Fibroblast of lung (primary cell): ENCODE results near the gene TMEM272. TPM values are rescaled to one million over a fixed set of nuclear protein-coding genes. Genes with fewer than 3 reads are reported as not detected.
"Not testable (repeated sequence)": the region's sequence is repeated elsewhere in the genome, so short reads cannot be mapped to it uniquely, and the experiment has no call there.

Experiments used
- DNase-seq, 2 donors: peaks; one replicate each; pipeline versions ENCODE4 v3.0.0 to v3.0.0-alpha.2; 2010; ENCODE audit warnings: low read depth in 2 of 2
- H2AFZ ChIP-seq: 2 replicates; pipeline ENCODE4 v1.5.1; 2012; ENCODE audit warnings: low read length, control low read depth, inconsistent platforms
- H3K27ac ChIP-seq: 2 replicates; pipeline ENCODE4 v1.5.1; 2011; ENCODE audit warnings: low read length, control low read depth; ENCODE audit not compliant: insufficient read depth
- H3K27me3 ChIP-seq: 2 replicates; pipeline ENCODE4 v1.5.1; 2011; ENCODE audit warnings: mild to moderate bottlenecking, low read length; ENCODE audit not compliant: control insufficient read depth, insufficient read depth
- H3K36me3 ChIP-seq: 2 replicates; pipeline ENCODE4 v1.5.1; 2011; ENCODE audit warnings: low read length; ENCODE audit not compliant: control insufficient read depth, insufficient read depth
- H3K4me1 ChIP-seq: 2 replicates; pipeline ENCODE4 v1.5.1; 2011; ENCODE audit warnings: low read length; ENCODE audit not compliant: control insufficient read depth, insufficient read depth; ENCODE audit errors: extremely low read depth
- H3K4me2 ChIP-seq: 2 replicates; pipeline ENCODE4 v1.5.1; 2011; ENCODE audit warnings: low read length, control low read depth; ENCODE audit not compliant: insufficient read depth; ENCODE audit errors: extremely low read depth
- H3K4me3 ChIP-seq, 4 experiments: fragments of 200-600 bp in 1 of 4; sonication (generic) in 1 of 4; replicated peaks in 1 of 4; 2 replicates each; pipeline ENCODE4 v1.5.1; 2011 to 2016; ENCODE audit warnings: low read length in 4 of 4, low read depth in 3 of 4, mild to moderate bottlenecking in 3 of 4, control low read depth in 2 of 4, inconsistent platforms in 1 of 4, mixed read lengths in 1 of 4; ENCODE audit not compliant: insufficient read depth in 1 of 4; ENCODE audit errors: control extremely low read depth in 1 of 4
- H3K79me2 ChIP-seq: 2 replicates; pipeline ENCODE4 v1.5.1; 2012; ENCODE audit warnings: mild to moderate bottlenecking, low read length, inconsistent platforms; ENCODE audit not compliant: control insufficient read depth, insufficient read depth
- H3K9ac ChIP-seq: 2 replicates; pipeline ENCODE4 v1.5.1; 2011; ENCODE audit warnings: mild to moderate bottlenecking, low read length, control low read depth; ENCODE audit not compliant: insufficient read depth
- H3K9me3 ChIP-seq: 2 replicates; pipeline ENCODE4 v1.5.1; 2012; ENCODE audit warnings: low read depth, low read length; ENCODE audit not compliant: control insufficient read depth, insufficient read depth
- H4K20me1 ChIP-seq: 2 replicates; pipeline ENCODE4 v1.5.1; 2011; ENCODE audit warnings: low read length; ENCODE audit not compliant: control insufficient read depth, insufficient read depth; ENCODE audit errors: extremely low read depth
- CTCF ChIP-seq, 2 donors: IDR thresholded peaks in 1 of 2; conservative IDR thresholded peaks in 1 of 2; 1 replicate in 1 of 2; 2 replicates in 1 of 2; pipeline ENCODE4 v1.5.1; 2011 to 2012; ENCODE audit warnings: low read length in 2 of 2, control low read depth in 1 of 2, inconsistent platforms in 1 of 2, low read depth in 1 of 2, mild to moderate bottlenecking in 1 of 2
- EZH2 ChIP-seq: IDR thresholded peaks from 2 replicates; pipeline ENCODE4 v1.5.1; 2012; ENCODE audit warnings: low read length, control low read depth, mild to moderate bottlenecking; ENCODE audit errors: missing control alignments
- polyA plus RNA-seq, 2 donors: library from polyadenylated mRNA; depleted of rRNA in 1 of 2; stranded (reverse) in 1 of 2; unstranded in 1 of 2; fragments of >200 nt; gene quantifications; 2 replicates each; pipeline ENCODE4 v1.2.1, GENCODE V29; 2011 to 2012; ENCODE audit warnings: missing spikeins in 1 of 2
- total RNA-seq: library from RNA; depleted of rRNA; stranded (reverse); fragments of >200 nt; gene quantifications from 2 replicates; pipeline ENCODE4 v1.2.1, GENCODE V29; 2014

The TMEM272 gene
- total and polyA plus RNA-seq, 2 donors (not counting 1 experiment from before 2014, with no cell fraction given): not detected

GRCh38 chr13:51825681-51826254 is 19.2 kb downstream of the TMEM272 start:
- no peak for DNase-seq

GRCh38 chr13:51825165-51825592 is 19.8 kb downstream of the TMEM272 start:
- Histone ChIP-seq H3K9ac (no peak overlapping the region), H2AFZ (no peak overlapping the region), H3K4me2 (no peak overlapping the region), H3K9me3 (no peaks in the 10 kb centered on the region), H3K27me3 (peaks cover 23% of the 10 kb centered on the region), H3K79me2 (no peaks in the 10 kb centered on the region), H3K4me3 (no peak overlapping the region), H3K36me3 (no peaks in the 10 kb centered on the region), H4K20me1 (no peaks in the 10 kb centered on the region), H3K27ac (no peak overlapping the region), H3K4me1 (no peaks in the 10 kb centered on the region)
- TF ChIP-seq CTCF (conservative IDR thresholded peaks at IDR 0.05 in 1 of 2, IDR thresholded peaks at IDR 0.05 in 1 of 2; ENCODE audit: low read depth in 1 of 2, low read length in 2 of 2): no peak
- TF ChIP-seq EZH2: no peak
- DNase-seq: peak in 1 of 2 donors; percentile 69

More at GRCh38 chr13:51825681-51826254, 19.2 kb downstream of the TMEM272 start:
- H2AFZ ChIP-seq: no peak overlapping the region
- no peak overlapping the region for H3K9ac ChIP-seq
- no peaks in the 10 kb centered on the region for H3K36me3 ChIP-seq
- no peak overlapping the region for H3K27ac ChIP-seq
- H3K27me3 ChIP-seq: peaks cover 20% of the 10 kb centered on the region
- no peaks in the 10 kb centered on the region for H3K79me2 ChIP-seq
- no peaks in the 10 kb centered on the region for H3K9me3 ChIP-seq
- TF ChIP-seq EZH2 (no peak), CTCF (conservative IDR thresholded peaks at IDR 0.05 in 1 of 2, IDR thresholded peaks at IDR 0.05 in 1 of 2; ENCODE audit: low read depth in 1 of 2, low read length in 2 of 2) (no peak)
- H3K4me2 ChIP-seq: no peak overlapping the region
- H4K20me1 ChIP-seq: no peaks in the 10 kb centered on the region
- no peak overlapping the region for H3K4me3 ChIP-seq
- H3K4me1 ChIP-seq: no peaks in the 10 kb centered on the region

DNA sequence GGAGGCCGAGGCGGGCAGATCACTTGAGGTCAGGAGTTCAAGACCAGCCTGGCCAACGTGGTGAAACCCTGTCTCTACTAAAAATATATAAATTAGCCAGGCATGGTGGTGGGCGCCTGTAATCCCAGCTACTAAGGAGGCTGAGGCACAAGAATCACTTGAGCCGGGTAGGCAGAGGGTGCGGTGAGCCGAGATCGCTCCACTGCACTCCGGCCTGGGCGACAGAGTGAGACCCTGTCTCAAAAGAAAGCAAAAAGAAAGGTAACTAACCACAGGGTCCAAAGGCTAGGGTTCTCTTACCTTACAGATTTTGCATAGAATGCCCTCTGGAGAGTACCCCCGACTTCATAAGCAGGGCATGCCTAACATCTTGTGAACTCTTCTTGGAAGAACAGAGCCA is 20.3 kb downstream of the TMEM272 start:
- H3K27me3 ChIP-seq: peaks cover 26% of the 10 kb centered on the region
- DNase-seq, H3K9me3 ChIP-seq, H3K4me2 ChIP-seq, H2AFZ ChIP-seq, H3K79me2 ChIP-seq, H3K27ac ChIP-seq, H4K20me1 ChIP-seq, H3K4me3 ChIP-seq, H3K4me1 ChIP-seq, H3K9ac ChIP-seq, H3K36me3 ChIP-seq: not testable (repeated sequence)
